ENCODE data around the gene ZBTB11.

DNA sequence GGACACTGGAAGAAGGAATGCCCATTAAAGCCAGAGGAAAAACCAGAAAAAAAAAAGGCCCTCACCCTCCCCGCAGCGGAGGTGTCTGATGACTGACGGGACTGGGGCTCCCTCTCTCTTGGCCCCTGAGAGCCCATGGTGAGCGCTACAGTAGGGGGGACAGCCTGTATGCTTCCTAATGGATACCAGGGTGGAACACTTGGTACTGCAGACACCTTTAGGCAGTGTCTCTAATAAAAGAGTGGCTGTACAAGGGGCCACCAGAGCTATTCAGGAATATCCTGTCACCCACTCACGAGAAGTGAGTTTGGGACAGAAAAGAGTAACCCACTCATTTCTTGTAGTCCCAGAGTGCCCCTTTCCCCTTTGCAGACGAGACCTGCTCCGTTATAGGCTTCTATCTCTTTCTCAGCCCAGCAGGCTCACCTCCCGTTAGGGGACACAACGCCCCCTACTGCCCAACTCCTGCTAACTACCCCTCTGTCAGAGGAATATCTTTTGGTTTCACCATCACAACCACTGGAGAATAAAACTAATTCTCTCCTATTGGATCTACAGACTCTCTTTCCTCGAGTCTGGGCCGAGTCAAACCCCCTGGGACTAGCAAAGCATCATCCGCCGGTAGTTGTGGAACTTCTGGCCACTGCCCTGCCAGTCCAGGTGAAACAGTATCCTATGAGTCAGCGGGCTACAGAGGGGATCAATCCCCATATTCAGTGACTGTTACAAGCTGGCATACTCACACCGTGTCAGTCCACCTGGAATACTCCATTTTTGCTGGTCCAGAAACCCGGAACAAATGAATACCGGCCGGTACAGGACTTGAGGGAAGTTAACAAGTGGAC is 40.8 kb downstream of the ZBTB11 start:
- TF ChIP-seq CTCF (IDR thresholded peaks at IDR 0.05) (peak; percentile 44 to 68 (median 54)), POLR2A (IDR thresholded peaks at IDR 0.05) (no peak)

Data from adrenal gland (tissue), 5 donors.